CD4-positive, alpha-beta T cell treated with Interleukin-4 for 4 hours (primary cell): ENCODE results near the gene LIFR.
"Not testable (repeated sequence)": the region's sequence is repeated elsewhere in the genome, so short reads cannot be mapped to it uniquely, and the experiment has no call there.

Experiments used
- DNase-seq: peaks from one replicate; pipeline ENCODE4 v3.0.0-alpha.2; 2020

The LIFR gene, protein sequence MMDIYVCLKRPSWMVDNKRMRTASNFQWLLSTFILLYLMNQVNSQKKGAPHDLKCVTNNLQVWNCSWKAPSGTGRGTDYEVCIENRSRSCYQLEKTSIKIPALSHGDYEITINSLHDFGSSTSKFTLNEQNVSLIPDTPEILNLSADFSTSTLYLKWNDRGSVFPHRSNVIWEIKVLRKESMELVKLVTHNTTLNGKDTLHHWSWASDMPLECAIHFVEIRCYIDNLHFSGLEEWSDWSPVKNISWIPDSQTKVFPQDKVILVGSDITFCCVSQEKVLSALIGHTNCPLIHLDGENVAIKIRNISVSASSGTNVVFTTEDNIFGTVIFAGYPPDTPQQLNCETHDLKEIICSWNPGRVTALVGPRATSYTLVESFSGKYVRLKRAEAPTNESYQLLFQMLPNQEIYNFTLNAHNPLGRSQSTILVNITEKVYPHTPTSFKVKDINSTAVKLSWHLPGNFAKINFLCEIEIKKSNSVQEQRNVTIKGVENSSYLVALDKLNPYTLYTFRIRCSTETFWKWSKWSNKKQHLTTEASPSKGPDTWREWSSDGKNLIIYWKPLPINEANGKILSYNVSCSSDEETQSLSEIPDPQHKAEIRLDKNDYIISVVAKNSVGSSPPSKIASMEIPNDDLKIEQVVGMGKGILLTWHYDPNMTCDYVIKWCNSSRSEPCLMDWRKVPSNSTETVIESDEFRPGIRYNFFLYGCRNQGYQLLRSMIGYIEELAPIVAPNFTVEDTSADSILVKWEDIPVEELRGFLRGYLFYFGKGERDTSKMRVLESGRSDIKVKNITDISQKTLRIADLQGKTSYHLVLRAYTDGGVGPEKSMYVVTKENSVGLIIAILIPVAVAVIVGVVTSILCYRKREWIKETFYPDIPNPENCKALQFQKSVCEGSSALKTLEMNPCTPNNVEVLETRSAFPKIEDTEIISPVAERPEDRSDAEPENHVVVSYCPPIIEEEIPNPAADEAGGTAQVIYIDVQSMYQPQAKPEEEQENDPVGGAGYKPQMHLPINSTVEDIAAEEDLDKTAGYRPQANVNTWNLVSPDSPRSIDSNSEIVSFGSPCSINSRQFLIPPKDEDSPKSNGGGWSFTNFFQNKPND

DNA sequence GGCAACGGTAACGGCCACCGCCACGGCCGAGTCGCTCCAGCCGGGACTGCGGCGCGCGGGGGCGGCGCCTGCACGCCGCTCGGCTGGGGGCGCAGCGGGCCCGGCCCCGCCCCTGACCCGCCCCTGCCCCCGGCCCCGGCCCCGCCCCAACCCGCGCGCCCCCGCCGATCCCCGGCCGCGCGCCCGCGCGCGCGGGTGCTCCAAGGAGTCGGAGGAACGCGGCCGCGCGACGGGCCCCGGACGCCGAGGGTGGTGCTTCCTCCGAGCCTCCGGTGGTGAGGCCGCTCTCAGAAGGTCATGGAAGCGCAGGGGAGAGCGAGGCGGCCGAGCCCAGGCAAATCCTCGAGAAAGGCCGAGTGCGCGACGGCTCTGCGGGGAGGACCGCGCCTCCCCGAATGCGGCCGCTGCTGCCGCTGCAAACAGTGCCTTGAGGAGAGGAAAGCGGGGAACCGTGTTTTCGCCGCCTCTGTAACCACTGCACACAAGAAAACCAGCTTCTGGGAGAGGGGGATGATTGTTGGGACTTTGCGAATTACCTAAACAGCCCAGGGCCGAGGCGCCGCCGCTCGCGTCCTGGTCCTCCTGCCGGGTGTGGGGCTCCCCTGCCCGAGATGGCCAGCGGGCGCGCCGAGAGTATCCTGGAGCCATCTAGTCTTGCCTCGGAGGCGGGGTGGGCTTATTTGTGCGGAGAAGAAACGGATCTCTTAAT, at the start of gene LIFR:
Gene LIFR (minus strand): TSS at position 48 of the 709 bp plus-strand sequence. CDS start 25,999 bp downstream, outside the sequence.
- DNase-seq: peak; percentile 9

DNA sequence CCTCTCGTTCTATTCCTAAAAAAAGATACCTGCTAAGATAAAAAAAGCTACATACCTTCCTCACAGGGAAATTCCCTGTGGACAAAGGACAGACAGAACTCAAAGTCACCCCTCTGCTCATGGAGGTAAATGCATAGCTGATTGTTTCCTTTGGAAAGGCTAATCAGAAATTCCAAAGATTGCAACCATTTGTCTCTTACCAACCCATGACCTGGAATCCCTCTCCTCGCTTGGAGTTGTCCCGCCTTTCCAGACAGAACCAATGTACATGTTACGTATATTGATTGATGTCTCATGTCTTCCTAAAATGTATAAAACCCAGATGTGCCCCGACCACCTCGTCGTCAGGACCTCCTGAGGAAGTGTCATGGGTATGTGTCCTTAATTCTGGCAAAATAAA, 49.2 kb upstream of the LIFR start:
- no peak for DNase-seq

DNA sequence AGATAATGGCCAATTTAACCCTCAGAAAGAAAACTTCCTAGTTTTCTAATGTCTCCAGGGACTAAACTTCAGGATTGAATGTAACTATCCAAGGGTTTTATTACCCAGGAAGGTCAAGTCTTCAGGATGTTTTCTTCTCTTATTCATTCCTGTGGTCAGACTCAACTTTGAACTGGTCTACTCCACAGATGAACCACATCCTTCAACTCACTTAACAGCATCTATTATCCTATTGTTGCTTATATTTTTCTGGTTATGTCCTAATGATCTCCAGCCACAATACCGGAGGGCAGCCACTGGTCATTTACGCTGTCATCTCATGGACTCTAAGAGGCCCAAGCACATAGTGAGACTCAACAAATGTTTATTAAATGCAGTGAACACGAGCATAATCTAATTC, 47.2 kb upstream of the LIFR start:
- no peak for DNase-seq

- no peak for DNase-seq
These were observed 46.2 kb upstream of the LIFR start for GRCh38 chr5:38602641-38603040.

- no peak for DNase-seq
These were observed 45.4 kb upstream of the LIFR start for GRCh38 chr5:38601863-38602298.

DNA sequence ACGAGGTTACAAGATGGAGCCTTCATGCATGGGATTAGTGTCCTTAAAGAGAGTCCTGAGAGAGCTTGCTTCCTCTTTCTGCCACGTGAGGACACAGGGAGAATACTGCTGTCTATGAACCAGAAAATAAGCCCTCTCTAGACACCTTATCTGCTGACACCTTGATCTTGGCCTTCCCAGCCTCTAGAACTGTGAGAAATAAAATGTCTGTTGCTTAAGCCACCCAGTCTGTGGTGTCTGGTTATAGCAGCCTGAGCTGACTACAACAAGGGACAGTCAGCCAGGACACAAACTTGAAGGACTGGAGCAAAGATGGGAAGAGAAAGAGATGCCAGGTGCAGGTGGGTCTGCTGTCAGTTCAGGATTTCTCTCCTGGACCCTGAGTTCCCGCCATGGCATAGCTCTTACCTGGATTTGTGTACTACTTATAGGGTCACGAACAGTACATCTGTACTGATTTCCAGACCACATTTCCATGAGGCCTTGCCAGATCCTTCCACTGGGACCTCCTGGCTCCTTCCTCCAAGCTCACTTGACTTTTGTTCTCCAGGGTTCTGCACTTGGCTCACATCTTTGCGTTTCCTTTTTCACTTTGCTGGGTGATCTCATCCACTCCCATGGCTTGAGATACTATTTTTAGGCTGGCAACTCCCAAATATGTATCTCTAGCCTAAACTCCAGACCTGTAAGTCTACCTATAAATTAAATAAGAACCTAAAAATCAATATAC, 44.9 kb upstream of the LIFR start:
- no peak for DNase-seq

DNA sequence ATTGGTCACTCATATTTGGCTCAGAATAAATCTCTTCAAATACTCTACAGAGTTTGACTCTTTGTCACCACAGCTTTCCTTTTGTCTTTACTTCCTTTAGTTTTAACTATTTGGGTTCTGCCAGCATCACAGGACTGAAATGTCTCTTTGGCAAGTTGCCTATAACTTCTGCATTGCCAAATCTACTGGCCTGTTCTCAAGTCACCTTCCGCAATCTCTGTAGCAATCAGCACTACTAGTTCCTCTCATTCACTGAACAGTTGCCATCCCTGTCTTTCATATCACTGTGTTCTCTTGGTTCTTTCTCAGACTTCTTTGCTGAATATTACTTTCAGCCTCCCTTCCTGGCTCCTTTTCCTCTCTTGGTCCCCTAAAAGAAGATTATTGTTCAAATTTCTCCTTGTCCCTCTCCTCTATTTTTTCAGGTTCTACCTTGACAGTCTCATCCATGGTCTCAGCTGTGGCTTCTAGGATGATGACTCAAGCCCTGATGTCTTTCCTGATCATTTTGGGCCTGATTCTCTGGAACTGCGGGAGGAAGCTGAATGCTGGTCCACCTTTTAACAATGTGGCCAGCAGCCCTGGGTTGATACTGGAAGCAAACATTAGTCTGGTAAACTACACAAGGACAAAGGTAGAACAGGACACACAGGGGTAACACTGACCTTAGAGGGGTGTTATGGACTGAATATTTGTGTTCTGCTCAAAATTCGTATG, 44.0 kb upstream of the LIFR start:
- no peak for DNase-seq

GRCh38 chr5:38599751-38600150, 43.3 kb upstream of the LIFR start:
- not testable (repeated sequence) for DNase-seq

GRCh38 chr5:38598994-38599617, 42.7 kb upstream of the LIFR start:
- DNase-seq: no peak

- no peak for DNase-seq
These were observed 42.0 kb upstream of the LIFR start for GRCh38 chr5:38598296-38598993.

- DNase-seq: no peak
These were observed 40.5 kb upstream of the LIFR start for GRCh38 chr5:38596981-38597380.

GRCh38 chr5:38595132-38595745, 38.8 kb upstream of the LIFR start:
- DNase-seq: no peak

DNA sequence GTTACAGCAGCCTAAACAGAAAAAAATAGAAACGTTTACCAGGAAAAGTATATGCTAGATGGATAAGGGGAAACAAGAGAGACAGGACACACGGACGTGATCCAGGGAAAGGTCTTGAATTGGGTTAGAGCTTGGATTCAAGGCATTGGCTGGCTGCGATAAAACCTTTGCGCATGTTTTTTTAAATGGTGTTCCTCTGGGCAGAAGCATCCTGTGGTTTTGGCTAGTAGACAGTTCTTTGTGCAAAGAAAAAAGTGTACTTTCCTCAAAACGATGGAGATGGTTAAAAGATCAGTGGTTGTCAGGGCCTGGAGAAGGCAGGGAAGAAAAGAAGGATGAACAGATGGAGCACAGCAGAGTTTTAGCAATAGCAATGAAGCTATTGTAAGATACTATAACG, 37.5 kb upstream of the LIFR start:
- DNase-seq: no peak

GRCh38 chr5:38591523-38591849, 35.0 kb upstream of the LIFR start:
- DNase-seq: no peak

DNA sequence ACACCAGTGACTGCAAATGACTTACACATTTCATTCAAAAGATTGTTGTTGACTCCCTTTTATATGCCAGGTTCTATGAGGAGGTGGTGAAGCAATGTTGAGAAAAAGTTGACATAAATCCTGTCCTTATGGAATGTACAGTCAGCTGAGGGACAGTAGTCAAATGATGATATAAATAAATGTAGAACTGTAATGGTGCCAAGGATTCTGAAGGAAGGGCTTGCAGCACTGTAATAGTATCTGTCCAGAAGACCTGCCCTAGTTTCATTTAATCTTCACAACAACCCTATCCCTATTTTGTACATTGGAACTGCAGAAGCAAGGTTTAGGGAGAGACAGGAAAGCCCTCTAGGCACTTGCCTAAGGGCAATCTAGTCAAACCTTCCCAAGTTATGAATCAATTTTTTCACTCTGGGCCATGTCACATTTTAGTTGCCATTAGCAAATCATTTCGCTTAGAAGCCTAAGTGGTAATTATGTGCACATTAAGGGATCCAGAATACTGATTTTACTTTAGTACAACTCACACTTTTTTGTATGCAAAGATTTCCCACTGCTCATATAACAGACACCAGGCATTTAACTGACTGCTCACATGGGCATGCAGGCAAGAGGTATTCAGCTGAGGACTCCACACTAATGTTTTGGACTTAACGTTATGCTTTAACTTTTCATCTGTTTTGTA, 34.5 kb upstream of the LIFR start:
- no peak for DNase-seq

GRCh38 chr5:38589629-38590028, 33.2 kb upstream of the LIFR start:
- no peak for DNase-seq

DNA sequence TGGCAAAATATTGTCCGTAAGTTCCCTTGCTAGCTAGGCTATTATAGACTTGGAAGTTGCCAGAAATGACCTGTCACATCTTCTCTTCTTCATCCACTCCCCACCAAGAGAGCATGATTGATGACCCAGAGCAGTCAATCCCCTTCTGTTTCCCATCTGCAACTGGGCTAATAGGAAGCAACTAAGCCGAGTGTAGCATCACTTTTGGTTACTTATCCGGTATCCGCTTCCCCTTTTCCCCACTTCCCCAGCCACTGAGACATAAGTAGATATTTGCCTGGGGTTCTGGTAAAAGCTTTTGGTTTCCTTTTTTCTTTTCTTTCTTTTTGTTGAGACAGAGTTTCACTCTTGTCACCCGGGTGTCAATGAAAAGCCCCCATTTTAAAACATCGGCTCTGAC, 29.4 kb upstream of the LIFR start:
- DNase-seq: no peak

GRCh38 chr5:38583500-38583899, 27.1 kb upstream of the LIFR start:
- DNase-seq: no peak

DNA sequence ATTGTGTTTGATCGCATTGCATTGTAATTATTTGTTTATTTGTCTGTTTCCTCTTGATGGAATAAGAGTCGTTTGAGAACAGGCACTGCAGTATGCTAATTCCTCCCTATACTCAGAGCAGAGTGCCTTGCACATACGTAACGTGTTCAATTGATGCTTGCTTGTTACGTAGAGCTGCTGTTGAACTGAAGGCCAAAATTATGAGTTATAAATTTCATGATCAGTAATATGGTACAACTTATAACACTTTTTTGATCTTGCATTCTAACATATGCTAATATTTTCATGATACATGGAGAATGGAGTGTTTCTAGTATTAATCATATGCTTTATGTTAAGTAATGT, 26.5 kb upstream of the LIFR start:
- DNase-seq: no peak
